ENCODE results near the gene TRABD2A. TPM values are rescaled to one million over a fixed set of nuclear protein-coding genes. Genes with fewer than 3 reads are reported as not detected.

Gene TRABD2A
- total RNA-seq, 2 experiments from 2014 or later, result 1.6 to 1.9 TPM

DNA sequence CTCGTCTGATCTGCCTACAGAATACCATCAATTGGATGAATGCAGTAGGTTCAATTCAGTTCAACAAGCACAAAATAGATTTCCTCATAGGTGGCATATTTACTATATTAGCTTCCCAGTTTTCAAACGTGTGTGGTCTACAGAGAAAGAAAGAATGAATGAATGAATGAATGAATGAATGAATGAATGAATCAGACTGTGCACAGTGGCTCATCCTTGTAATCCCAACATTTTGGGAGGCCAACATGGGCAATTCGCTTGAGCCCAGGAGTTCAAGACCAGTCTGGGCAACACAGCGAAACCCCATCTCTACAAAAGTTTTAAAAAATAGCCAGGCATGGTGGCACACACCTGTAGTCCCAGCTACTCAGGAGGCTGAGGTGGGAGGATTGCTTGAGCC lies 94.9 kb downstream of the TRABD2A start:
- CTCF ChIA-PET (ENCODE audit: unreplicated experiment), result no interaction called here
- no peak for DNase-seq (ENCODE audit: low spot score)
- no peaks in the 10 kb centered on the region for H3K9me3 ChIP-seq (ENCODE audit: low read length)
- no TSS peak for BruUV-seq (replicated peaks)
- no peaks in the 10 kb centered on the region for H3K36me3 ChIP-seq (ENCODE audit: insufficient read depth, low read length)
- no peaks in the 10 kb centered on the region for H4K20me1 ChIP-seq (ENCODE audit: insufficient read depth, low read length)
- intact Hi-C loops (cut with micrococcal nuclease; ENCODE audit: unreplicated experiment), result no loop called here
- peaks cover 13% of the 10 kb centered on the region for H3K4me1 ChIP-seq (ENCODE audit: insufficient read depth, low read length, poor library complexity, severe bottlenecking)
- POLR2A ChIA-PET, result interaction anchor here (0.7 kb wide), 1 partner anchor 39 kb away, joined by 3 read pairs; no protein-coding TSS in a partner anchor
- no peak overlapping the region for H3K4me2 ChIP-seq (ENCODE audit: low read length)
- H2AFZ ChIP-seq (ENCODE audit: low read length), result no peak overlapping the region
- no peaks in the 10 kb centered on the region for H3K9me2 ChIP-seq (ENCODE audit: insufficient read depth, low read length)
- H3K4me3 ChIP-seq (ENCODE audit: low read depth, low read length, poor library complexity, severe bottlenecking), result no peak overlapping the region
- H3K27ac ChIP-seq (ENCODE audit: low read depth, low read length, poor library complexity, severe bottlenecking), result no peak overlapping the region
- no peak for TF ChIP-seq EZH2phosphoT487 (IDR thresholded peaks at IDR 0.05; ENCODE audit: borderline replicate concordance, low read depth, low read length)
- TF ChIP-seq, protein P1, sequence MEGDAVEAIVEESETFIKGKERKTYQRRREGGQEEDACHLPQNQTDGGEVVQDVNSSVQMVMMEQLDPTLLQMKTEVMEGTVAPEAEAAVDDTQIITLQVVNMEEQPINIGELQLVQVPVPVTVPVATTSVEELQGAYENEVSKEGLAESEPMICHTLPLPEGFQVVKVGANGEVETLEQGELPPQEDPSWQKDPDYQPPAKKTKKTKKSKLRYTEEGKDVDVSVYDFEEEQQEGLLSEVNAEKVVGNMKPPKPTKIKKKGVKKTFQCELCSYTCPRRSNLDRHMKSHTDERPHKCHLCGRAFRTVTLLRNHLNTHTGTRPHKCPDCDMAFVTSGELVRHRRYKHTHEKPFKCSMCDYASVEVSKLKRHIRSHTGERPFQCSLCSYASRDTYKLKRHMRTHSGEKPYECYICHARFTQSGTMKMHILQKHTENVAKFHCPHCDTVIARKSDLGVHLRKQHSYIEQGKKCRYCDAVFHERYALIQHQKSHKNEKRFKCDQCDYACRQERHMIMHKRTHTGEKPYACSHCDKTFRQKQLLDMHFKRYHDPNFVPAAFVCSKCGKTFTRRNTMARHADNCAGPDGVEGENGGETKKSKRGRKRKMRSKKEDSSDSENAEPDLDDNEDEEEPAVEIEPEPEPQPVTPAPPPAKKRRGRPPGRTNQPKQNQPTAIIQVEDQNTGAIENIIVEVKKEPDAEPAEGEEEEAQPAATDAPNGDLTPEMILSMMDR (conservative IDR thresholded peaks at IDR 0.05; ENCODE audit: low read length), result no peak
- no peaks in the 10 kb centered on the region for H3K79me2 ChIP-seq (ENCODE audit: insufficient read depth, low read depth, low read length)

DNA sequence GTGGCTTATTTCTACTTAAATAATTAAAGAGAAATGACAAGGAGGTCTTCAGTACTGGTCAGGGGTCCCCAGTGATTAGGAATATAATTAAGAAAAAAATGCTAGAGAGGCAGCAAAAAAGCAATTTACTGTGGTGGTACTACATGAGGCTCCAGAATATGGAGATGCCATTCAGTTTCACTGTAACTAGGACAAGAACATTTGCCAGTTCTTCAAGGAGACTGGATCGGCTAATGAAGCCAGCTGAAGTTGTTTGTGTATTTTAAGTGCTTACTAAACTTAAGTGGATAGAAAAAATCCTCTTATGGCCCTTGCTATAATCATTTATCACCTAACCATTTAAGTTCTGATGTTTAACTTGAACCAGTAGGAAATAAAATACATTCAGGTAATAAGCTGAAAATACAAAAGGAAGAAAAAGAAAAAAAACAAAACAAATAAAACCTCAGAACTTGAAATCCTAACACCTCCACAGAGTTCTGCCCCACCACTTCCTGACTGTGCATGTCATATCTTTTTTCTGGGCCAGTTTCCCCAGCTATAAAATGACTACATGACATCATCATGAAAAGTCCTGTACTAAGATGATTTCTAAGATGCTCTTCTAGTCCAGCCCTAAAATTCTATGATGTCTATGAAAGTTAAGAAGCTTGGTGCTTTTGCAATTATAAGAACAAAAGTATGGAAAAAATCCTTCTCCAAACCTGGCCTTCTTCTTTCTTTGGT lies 98.0 kb downstream of the TRABD2A start:
- H2AFZ ChIP-seq (ENCODE audit: low read length), result peak overlapping the region; percentile 62; the same call in 1 of the 2 replicates
- peaks cover 13% of the 10 kb centered on the region for H3K4me1 ChIP-seq (ENCODE audit: insufficient read depth, low read length, poor library complexity, severe bottlenecking)
- no peak for DNase-seq (ENCODE audit: low spot score)

More for the DNA sequence above, 98.0 kb downstream of the TRABD2A start:
- H3K9me3 ChIP-seq (ENCODE audit: low read length), result no peaks in the 10 kb centered on the region
- H3K4me2 ChIP-seq (ENCODE audit: low read length), result peak overlapping the region; percentile 31; the same call in 1 of the 2 replicates
- POLR2A ChIA-PET, result interaction anchor here (0.7 to 1.3 kb wide), 3 partner anchors 13 to 42 kb away, joined by 3 to 4 read pairs (median 3); no protein-coding TSS in a partner anchor
- H3K79me2 ChIP-seq (ENCODE audit: insufficient read depth, low read depth, low read length), result no peaks in the 10 kb centered on the region
- TF ChIP-seq, protein P1 (conservative IDR thresholded peaks at IDR 0.05; ENCODE audit: low read length), result no peak
- no peak for TF ChIP-seq EZH2phosphoT487 (IDR thresholded peaks at IDR 0.05; ENCODE audit: borderline replicate concordance, low read depth, low read length)
- H4K20me1 ChIP-seq (ENCODE audit: insufficient read depth, low read length), result no peaks in the 10 kb centered on the region
- CTCF ChIA-PET (ENCODE audit: unreplicated experiment), result interaction anchor here (0.6 kb wide), 1 partner anchor 158 kb away, joined by 3 read pairs; no protein-coding TSS in a partner anchor
- H3K36me3 ChIP-seq (ENCODE audit: insufficient read depth, low read length), result no peaks in the 10 kb centered on the region
- no TSS peak for BruUV-seq (replicated peaks)
- intact Hi-C loops (cut with micrococcal nuclease; ENCODE audit: unreplicated experiment), result no loop called here
- H3K4me3 ChIP-seq (ENCODE audit: low read depth, low read length, poor library complexity, severe bottlenecking), result no peak overlapping the region
- H3K9me2 ChIP-seq (ENCODE audit: insufficient read depth, low read length), result no peaks in the 10 kb centered on the region
- no peak overlapping the region for H3K27ac ChIP-seq (ENCODE audit: low read depth, low read length, poor library complexity, severe bottlenecking)
